ENCODE data around the gene GP1BB.

GP1BB gene

DNA sequence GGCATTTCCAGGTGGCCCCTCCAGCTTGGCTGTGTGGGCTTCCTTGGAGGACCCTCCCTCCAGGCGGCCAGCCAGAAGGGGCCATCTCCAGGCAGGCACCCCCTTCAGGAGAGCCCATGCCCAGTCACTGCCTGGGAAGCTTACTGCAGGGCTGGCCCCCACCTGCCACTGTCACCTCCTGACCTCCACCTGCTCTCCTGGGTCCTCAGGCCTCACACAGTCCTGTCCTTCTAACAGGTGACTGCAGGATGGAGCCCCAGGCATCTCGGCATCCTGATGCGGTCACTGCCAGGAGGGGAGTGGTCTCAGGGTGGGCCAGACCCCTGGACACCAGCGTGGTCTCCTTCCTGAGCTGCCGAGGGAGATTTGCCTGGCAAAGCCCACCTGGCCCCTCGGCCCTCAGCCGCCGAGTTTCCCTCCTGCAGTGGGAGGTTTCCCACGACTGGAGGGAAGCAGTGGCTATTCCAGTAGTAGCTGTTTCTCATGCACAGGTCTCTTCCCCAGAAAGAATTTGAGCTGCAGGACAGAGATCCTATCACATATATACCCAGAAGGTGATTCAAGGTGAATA lies 50.2 kb downstream of the GP1BB start:
- H3K9me3 ChIP-seq (replicated peaks; ENCODE audit: low read length) = no peaks in the 10 kb centered on the region
- no peaks in the 10 kb centered on the region for H3K4me1 ChIP-seq (ENCODE audit: control insufficient read depth, insufficient read depth, low read length)
- H3K4me2 ChIP-seq (ENCODE audit: low read length) = no peak overlapping the region
- no peaks in the 10 kb centered on the region for H3K27me3 ChIP-seq (ENCODE audit: control insufficient read depth, insufficient read depth, low read length)
- peaks cover 14% of the 10 kb centered on the region for H3K36me3 ChIP-seq (ENCODE audit: insufficient read depth, low read length)
- H3K4me3 ChIP-seq (ENCODE audit: low read length) = no peak overlapping the region
- H3K9ac ChIP-seq (ENCODE audit: low read depth, low read length) = no peak overlapping the region

Measured in skeletal muscle satellite cell (primary cell).